Fibroblast of upper back skin (primary cell): ENCODE measurements around the gene CCSER1.

Source experiments
- DNase-seq: peaks from one replicate; pipeline ENCODE4 v3.0.0-alpha.2; 2013

Gene CCSER1

GRCh38 chr4:90130076-90130475 is 2.9 kb downstream of the CCSER1 start:
- no peak for DNase-seq

DNA sequence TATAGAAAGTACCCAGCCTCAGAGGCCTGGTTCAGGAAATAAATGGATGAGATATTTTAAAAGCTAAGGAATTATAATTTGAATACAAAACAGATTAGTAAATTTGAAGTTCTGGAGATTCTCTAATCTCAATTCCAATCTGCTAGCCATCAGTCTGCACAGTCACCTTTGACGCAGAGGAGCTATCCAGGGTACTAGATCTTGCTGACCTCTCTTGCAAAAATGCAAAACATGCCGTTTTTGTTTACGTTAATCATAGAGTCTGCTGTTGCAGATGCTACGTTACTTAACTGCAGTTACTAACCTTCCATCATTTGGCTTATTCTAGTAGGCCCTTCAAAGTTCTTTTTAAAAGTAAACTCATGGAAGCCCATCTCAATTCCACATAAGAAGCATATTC is 10.4 kb downstream of the CCSER1 start:
- DNase-seq = no peak

- DNase-seq = no peak
Measured at GRCh38 chr4:90142081-90142480, 14.9 kb downstream of the CCSER1 start.

DNA sequence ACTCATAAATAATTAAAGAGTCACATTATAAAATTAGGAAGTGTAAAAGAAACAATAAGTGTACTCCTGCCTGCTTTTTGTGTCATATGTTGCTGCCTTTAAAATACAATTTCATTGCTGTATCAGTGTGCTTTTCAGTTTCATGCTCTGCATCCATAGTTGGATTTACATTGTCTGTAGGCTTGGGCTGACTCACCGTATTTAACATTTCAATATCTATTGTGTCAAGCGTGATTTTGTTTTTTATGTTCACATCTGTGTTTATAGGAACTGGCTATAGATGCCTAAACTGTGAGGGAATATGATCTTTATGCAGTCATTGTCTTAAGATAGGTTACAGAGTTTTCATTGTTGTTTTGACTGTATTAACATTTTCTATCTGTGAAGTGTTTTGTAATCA is 18.1 kb downstream of the CCSER1 start:
- no peak for DNase-seq

DNA sequence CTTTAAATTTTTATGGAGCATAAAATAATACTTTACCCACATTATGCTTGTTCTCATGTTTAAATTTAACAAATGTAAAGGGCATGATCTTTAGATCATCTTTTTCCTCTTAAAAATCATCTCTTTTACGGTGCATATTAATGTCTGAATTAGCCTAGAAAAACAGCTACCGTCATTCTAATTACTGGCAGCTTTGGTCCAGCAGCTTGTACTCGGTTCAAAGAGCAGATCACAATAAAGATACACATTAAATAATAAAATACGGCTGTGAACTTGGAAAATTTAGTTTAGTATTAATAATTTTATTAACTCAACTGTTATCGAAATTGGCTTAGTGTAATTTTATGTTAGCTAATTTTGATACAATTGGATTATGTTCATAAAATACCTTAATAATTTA is 19.1 kb downstream of the CCSER1 start:
- no peak for DNase-seq

DNA sequence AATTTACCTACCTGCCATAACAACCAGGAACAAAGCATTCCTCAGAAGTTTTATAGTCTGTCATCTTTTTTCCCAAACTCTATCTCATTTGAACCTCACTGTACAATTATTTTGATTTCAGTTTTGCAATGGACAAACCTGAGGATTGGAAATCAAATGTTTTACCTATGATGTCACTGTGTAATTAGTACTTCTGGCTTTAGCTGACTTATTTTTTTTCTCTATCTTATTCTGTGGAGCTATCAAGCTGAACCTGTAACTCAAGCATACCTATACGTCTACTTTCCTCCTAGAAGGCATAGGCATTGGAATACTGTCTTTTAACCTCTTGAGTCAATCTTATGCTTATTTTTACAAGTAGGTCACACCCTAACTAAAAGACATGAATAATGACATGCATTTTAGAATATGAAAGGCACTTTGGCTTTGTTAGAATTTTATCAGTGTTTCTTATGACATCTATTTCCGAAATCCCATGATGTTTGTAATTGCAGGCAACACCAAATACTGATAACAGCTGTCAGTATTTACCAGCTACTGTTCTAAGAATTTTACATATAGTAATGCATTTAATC is 21.5 kb downstream of the CCSER1 start:
- DNase-seq = no peak

GRCh38 chr4:90152024-90152423 is 24.8 kb downstream of the CCSER1 start:
- no peak for DNase-seq

GRCh38 chr4:90159193-90159592 is 32.0 kb downstream of the CCSER1 start:
- DNase-seq = no peak

DNA sequence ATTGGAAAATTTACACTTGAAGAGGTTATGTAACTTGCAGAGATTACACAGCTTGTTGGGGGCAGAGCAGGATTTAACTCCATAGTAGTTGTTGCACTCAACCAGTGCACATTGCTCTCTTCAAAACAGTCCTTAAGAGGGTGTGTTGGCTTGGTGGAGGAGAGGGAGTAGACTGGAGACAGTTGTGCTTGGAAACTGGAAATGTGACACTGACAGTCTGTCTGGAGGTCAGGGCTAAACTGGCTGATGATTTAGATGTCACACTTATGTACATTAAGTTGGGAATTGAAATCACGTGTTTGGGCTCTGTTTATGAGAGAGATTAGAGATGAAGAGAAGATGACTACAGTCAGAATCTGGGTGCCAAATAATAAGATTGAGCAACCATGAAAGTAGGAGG is 32.9 kb downstream of the CCSER1 start:
- no peak for DNase-seq

DNA sequence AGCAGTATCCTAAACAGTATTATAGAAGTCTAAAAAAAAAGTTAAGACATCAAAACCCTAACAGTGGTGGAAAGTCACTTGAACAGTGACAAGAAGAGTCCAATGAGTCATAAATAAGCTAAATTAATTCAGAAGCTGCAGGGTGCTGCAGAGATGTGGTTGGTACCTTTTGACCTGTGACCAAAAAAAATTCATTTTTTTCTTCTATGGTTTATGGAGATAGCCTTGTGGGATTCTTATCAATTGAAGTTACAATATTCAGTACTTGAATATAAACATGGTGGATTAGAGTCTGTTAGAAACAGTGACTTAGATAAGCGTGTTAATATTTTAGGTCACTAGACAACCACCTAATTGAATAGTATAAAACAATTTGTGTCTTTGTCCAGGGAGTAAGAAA is 35.4 kb downstream of the CCSER1 start:
- DNase-seq = no peak

DNA sequence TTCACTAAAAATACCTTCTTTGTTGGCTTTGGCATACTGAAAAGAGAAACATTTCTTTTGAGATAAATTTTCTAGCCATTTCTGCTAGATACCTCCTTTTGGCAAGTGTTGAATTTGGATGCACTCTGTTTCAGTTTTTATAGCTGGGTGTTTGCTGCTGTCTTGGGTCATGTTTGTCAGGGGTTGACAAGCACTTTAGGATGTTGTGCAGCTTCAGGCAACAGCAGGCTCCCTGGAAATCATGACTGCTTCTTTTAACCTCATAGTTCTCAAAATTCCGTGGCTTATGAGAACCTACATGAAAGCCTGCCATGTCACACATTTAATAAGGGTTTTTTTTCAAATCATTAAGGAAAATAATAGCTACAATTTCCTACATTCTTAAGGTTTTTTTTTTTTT is 36.7 kb downstream of the CCSER1 start:
- no peak for DNase-seq

- DNase-seq = no peak
Measured at GRCh38 chr4:90165883-90166282, 38.7 kb downstream of the CCSER1 start.

DNA sequence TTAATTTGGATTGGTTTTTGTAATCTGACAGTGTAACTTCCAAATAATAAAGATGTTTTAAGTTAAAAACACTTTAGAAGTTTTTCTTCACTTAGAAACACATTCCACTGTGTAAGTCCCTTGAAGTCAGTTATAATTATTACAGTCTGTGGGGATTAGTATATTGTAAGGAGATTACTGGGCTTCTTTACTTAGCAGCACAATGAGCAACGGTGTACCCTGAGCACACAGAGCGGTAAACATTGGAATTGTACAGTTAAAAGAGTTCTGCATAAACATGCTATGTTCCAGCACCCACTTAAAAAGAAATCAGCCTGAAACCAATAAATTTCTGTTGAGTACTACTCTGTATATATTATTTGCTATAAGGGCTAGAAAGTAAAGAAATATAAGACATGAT is 44.3 kb downstream of the CCSER1 start:
- no peak for DNase-seq

- DNase-seq = no peak
Measured at GRCh38 chr4:90174621-90175023, 47.4 kb downstream of the CCSER1 start.

- no peak for DNase-seq
Measured at GRCh38 chr4:90181644-90182043, 54.5 kb downstream of the CCSER1 start.

- no peak for DNase-seq
Measured at GRCh38 chr4:90183254-90183653, 56.1 kb downstream of the CCSER1 start.

DNA sequence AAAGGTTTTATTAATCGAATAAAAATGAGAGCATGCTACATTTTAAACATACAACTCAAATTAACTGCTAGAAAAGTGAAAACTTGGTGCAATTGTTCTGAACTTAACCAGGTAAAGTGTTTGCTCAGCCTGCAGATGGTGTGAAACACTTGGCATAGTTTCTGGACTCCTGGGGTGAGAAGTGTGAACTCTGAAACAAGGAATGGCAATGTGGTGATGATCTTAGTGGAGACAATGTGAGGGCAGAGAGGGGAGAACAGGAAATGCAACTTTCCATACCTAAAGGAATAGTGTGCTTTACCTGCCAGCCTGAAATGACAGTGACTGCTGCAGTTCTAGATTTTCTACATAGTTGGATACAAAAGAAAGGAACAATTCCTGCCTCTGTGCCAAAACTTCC is 57.4 kb downstream of the CCSER1 start:
- no peak for DNase-seq

GRCh38 chr4:90185416-90185815 is 58.2 kb downstream of the CCSER1 start:
- no peak for DNase-seq

DNA sequence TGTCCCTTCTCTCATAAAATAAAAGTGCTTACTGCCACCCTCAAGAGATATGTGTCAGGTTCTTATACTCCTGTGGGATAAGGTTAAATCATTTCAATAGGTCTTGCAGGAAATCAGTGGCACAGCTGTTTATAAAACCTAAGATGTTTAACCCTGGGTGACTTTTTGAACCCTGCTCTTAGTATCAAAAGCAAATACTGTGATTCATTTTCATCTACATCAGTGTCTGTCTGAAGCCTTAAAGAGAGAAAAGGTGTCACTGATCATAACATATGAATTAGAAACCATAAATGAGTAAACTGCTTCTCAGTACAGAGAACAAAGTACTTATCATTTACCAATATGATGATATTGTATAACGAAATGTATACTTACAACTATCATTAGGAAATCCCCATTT is 59.0 kb downstream of the CCSER1 start:
- no peak for DNase-seq

GRCh38 chr4:90187148-90187884 is 60.1 kb downstream of the CCSER1 start:
- DNase-seq = no peak

- no peak for DNase-seq
Measured at GRCh38 chr4:90189178-90189577, 62.0 kb downstream of the CCSER1 start.

GRCh38 chr4:90189946-90190345 is 62.8 kb downstream of the CCSER1 start:
- no peak for DNase-seq

DNA sequence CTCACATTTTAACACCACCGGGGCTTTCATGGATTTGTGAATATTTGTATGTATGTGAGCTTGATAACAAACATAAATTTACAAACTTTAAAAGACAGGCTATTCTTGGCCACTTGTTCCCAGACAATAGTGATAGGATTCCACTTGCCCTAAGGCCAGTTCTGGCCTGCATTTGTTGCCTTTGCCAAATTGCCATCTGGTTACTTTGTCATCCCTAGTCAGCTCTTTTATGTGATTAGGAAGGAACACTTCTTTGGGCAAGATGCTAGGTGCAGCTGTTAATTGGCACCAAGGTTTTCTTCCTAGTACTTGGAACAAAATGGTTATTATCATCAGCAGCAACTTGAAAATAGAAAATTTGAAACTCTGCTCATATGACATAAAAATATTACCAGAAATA is 63.3 kb downstream of the CCSER1 start:
- no peak for DNase-seq

- no peak for DNase-seq
Measured at GRCh38 chr4:90198086-90198847, 71.1 kb downstream of the CCSER1 start.
